GM12878 (cell line): ENCODE results near the gene RIPOR3. TPM values are rescaled to one million over a fixed set of nuclear protein-coding genes. Genes with fewer than 3 reads are reported as not detected.

ENCODE experiments used
- ATAC-seq: fragments of 200-7000 bp; cut with Tn5 transposase; 3 replicates; pipeline ENCODE4 v1.9.1; 2020; ENCODE audit warnings: mild to moderate bottlenecking, moderate library complexity
- BruUV-seq: library from RNA; stranded (reverse); fragments of 400-500 nt; replicated peaks from 2 replicates; lab custom pipeline; 2021; lab: Mats Ljungman, UMichigan
- CTCF ChIA-PET: fragments of 300-600 bp; sonication (Branson Sonifier 250); formaldehyde crosslinking; extraction: SDS; loops from one replicate; lab custom pipeline; 2021; ENCODE audit warnings: inconsistent platforms; lab: Yijun Ruan, JAX
- POLR2A ChIA-PET: fragments of 350-600 bp; formaldehyde crosslinking; extraction: SDS; loops from one replicate; lab custom pipeline; 2021; ENCODE audit warnings: inconsistent platforms; lab: Charles Lee
- RAD21 ChIA-PET: fragments of 300-600 bp; sonication (Branson Sonifier 250); formaldehyde crosslinking; loops from one replicate; lab custom pipeline; 2023; ENCODE audit warnings: antibody characterized with exemption; ENCODE audit not compliant: unreplicated experiment; lab: Charles Lee
- SMC1A ChIA-PET: fragments of 300-600 bp; sonication (Branson Sonifier 250); formaldehyde crosslinking; loops from one replicate; lab custom pipeline; 2023; ENCODE audit not compliant: unreplicated experiment, uncharacterized antibody; lab: Charles Lee
- DNase-seq: peaks from one replicate; pipeline ENCODE4 v3.0.0-alpha.2; 2011; ENCODE audit warnings: low read depth, low spot score
- FAIRE-seq: peaks from 3 replicates; lab custom pipeline; 2011; peaks lifted over from hg19 to GRCh38; lab: Jason Lieb, UNC
- H2AFZ ChIP-seq: 2 replicates; pipeline ENCODE4 v1.6.0; 2011; ENCODE audit warnings: low read depth, low read length, control low read depth; ENCODE audit not compliant: control insufficient read depth
- H3K27ac ChIP-seq: 2 replicates; pipeline ENCODE4 v1.5.1; 2011; ENCODE audit warnings: control low read depth; ENCODE audit not compliant: control insufficient read depth, insufficient read depth
- H3K27me3 ChIP-seq, 2 experiments: replicated peaks in 1 of 2; 2 replicates each; pipeline versions ENCODE4 v1.6.0 to v1.6.1; 2011; ENCODE audit warnings: low read length in 1 of 2; ENCODE audit not compliant: control insufficient read depth in 2 of 2, insufficient read depth in 2 of 2
- H3K36me3 ChIP-seq, 2 experiments: 2 replicates each; pipeline ENCODE4 v1.5.1; 2011; ENCODE audit warnings: low read length in 1 of 2; ENCODE audit not compliant: control insufficient read depth in 2 of 2, insufficient read depth in 2 of 2
- H3K4me1 ChIP-seq: 2 replicates; pipeline ENCODE4 v1.6.1; 2011; ENCODE audit warnings: mild to moderate bottlenecking, low read length, moderate library complexity, mixed read lengths; ENCODE audit not compliant: control insufficient read depth, insufficient read depth
- H3K4me2 ChIP-seq: 2 replicates; pipeline ENCODE4 v1.6.0; 2011; ENCODE audit warnings: control low read depth; ENCODE audit not compliant: control insufficient read depth, insufficient read depth
- H3K4me3 ChIP-seq: fragments of 200-600 bp; sonication (generic); 2 replicates; pipeline ENCODE4 v1.5.1; 2016
- H3K79me2 ChIP-seq: 2 replicates; pipeline ENCODE4 v1.6.0; 2011; ENCODE audit warnings: low read length; ENCODE audit not compliant: control insufficient read depth, insufficient read depth
- H3K9ac ChIP-seq: 2 replicates; pipeline ENCODE4 v1.8.0; 2011; ENCODE audit warnings: low read length, control low read depth, mixed read lengths; ENCODE audit not compliant: control insufficient read depth, insufficient read depth
- H3K9me3 ChIP-seq: replicated peaks from 3 replicates; pipeline ENCODE4 v1.5.1; 2011; ENCODE audit warnings: mild to moderate bottlenecking, low read length; ENCODE audit not compliant: control insufficient read depth, insufficient read depth
- H4K20me1 ChIP-seq: 2 replicates; pipeline ENCODE4 v1.6.0; 2011; ENCODE audit not compliant: control insufficient read depth, insufficient read depth
- ATF7 ChIP-seq: fragments of 450-650 bp; IDR thresholded peaks from 2 replicates; pipeline ENCODE4 v1.6.1; 2016; ENCODE audit warnings: low read depth, mild to moderate bottlenecking
- BCL11A ChIP-seq: IDR thresholded peaks from 2 replicates; pipeline ENCODE4 v1.6.1; 2011; ENCODE audit warnings: low read depth, low read length
- BCLAF1 ChIP-seq: fragments of 450-650 bp; IDR thresholded peaks from 2 replicates; pipeline ENCODE4 v1.6.1; 2017; ENCODE audit warnings: antibody characterized with exemption, mild to moderate bottlenecking, moderate library complexity
- GABPA ChIP-seq: IDR thresholded peaks from 2 replicates; pipeline ENCODE4 v1.6.1; 2014; ENCODE audit warnings: antibody characterized with exemption, low read depth, mild to moderate bottlenecking, inconsistent platforms
- HDGF ChIP-seq: fragments of 450-650 bp; IDR thresholded peaks from 2 replicates; pipeline ENCODE4 v1.6.1; 2016; ENCODE audit warnings: antibody characterized with exemption
- IRF3 ChIP-seq: fragments of 450-650 bp; IDR thresholded peaks from 2 replicates; pipeline ENCODE4 v1.6.1; 2014; ENCODE audit warnings: mild to moderate bottlenecking
- IRF4 ChIP-seq: IDR thresholded peaks from 2 replicates; pipeline ENCODE4 v1.6.1; 2011; ENCODE audit warnings: low read depth, low read length
- JUNB ChIP-seq: IDR thresholded peaks from 2 replicates; pipeline ENCODE4 v1.6.1; 2016; ENCODE audit warnings: antibody characterized with exemption, mild to moderate bottlenecking
- JUND ChIP-seq: IDR thresholded peaks from 2 replicates; pipeline ENCODE4 v1.6.1; 2012; ENCODE audit warnings: low read depth, mild to moderate bottlenecking, low read length, improper control_type of control experiment, moderate library complexity
- NFXL1 ChIP-seq: fragments of 450-650 bp; IDR thresholded peaks from 2 replicates; pipeline ENCODE4 v1.6.1; 2017; ENCODE audit warnings: antibody characterized with exemption, mild to moderate bottlenecking, borderline replicate concordance
- NRF1 ChIP-seq: conservative IDR thresholded peaks from 2 replicates; pipeline ENCODE4 v1.6.1; 2011; ENCODE audit warnings: mild to moderate bottlenecking, low read depth, low read length, improper control_type of control experiment
- PAX8 ChIP-seq: fragments of 450-650 bp; IDR thresholded peaks from 2 replicates; pipeline ENCODE4 v1.6.1; 2017; ENCODE audit warnings: mild to moderate bottlenecking, moderate library complexity
- RBBP5 ChIP-seq: fragments of 200-600 bp; sonication (generic); conservative IDR thresholded peaks from 2 replicates; pipeline ENCODE4 v1.6.1; 2016
- SMAD1 ChIP-seq: fragments of 450-650 bp; IDR thresholded peaks from 2 replicates; pipeline ENCODE4 v1.6.1; 2018; ENCODE audit warnings: mild to moderate bottlenecking, low read depth; ENCODE audit not compliant: partially characterized antibody
- YY1 ChIP-seq: IDR thresholded peaks from 2 replicates; pipeline ENCODE4 v1.6.1; 2011; ENCODE audit warnings: low read depth, mild to moderate bottlenecking, low read length
- ZNF384 ChIP-seq: IDR thresholded peaks from 2 replicates; pipeline ENCODE4 v1.6.1; 2012; ENCODE audit warnings: low read depth, mild to moderate bottlenecking, low read length, improper control_type of control experiment, borderline replicate concordance
- WGBS: methylation state at CpG from one replicate; pipeline ENCODE4 v1.1.6; 2016; ENCODE audit warnings: low lambda C conversion rate; ENCODE audit not compliant: insufficient replicate concordance, insufficient coverage; ENCODE audit errors: missing lambda C conversion rate; 5-methylcytosine and 5-hydroxymethylcytosine counted together
- in situ Hi-C: fragments of 300-500 bp; cut with MboI; formaldehyde crosslinking; loops from 9 replicates; pipeline ENCODE4 v1.14.3; 2018; ENCODE audit warnings: mixed read lengths
- intact Hi-C: fragments of 100-400 bp; cut with micrococcal nuclease; formaldehyde crosslinking; loops from one replicate; pipeline ENCODE4 v1.14.2; 2022; ENCODE audit not compliant: unreplicated experiment
- polyA plus RNA-seq, 11 experiments: library from polyadenylated mRNA; depleted of rRNA in 4 of 11; unstranded in 6 of 11; stranded (reverse) in 5 of 11; fragments of >200 nt; fragmentation: Nextera tagmentation in 4 of 11; fragmentation: Illumina TruSeq in 1 of 11; extraction: Ambion mirVana in 4 of 11; extraction: Trizol in 1 of 11; gene quantifications; 1 replicate in 1 of 11; 2 replicates in 10 of 11; pipeline versions ENCODE4 v1.2.1 to v1.2.3, GENCODE V29; 2011 to 2016; ENCODE audit warnings: inconsistent platforms in 2 of 11, missing spikeins in 2 of 11, low read depth in 1 of 11
- total RNA-seq, 4 experiments: library from RNA; depleted of rRNA in 3 of 4; stranded (reverse); fragments of >200 nt in 3 of 4; fragmentation: Illumina TruSeq in 1 of 4; extraction: Trizol in 1 of 4; gene quantifications; 2 replicates each; pipeline versions ENCODE4 v1.2.1 to v1.2.3, GENCODE V29; 2013 to 2021

RIPOR3 gene
- total and polyA plus RNA-seq, 10 of the 15 experiments (the other 5 are each of a cell fraction or from before 2014, with no cell fraction given): 0.04 to 0.55 (median 0.12) TPM; not detected in 6

DNA sequence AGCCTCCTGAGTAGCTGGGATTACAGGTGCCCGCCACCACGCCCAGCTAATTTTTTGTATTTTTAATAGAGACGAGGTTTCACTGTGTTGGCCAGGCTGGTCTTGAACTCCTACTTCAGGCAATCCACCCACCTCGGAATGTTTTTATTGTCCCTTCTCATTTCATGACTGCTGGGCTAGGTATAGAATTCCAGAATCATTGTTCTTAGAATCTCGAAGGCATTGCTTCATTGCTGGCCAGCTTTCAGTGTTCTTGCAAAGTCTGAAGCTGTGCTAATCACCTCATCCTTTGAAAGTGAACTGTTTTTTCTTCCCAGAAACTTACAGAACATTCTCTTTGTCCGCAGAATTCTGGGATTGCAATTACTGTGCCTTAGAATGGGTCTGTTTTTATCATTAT, 132.2 kb downstream of the RIPOR3 start (continued):
- no peak for TF ChIP-seq HDGF
- TF ChIP-seq ATF7: no peak
- TF ChIP-seq SMAD1: no peak

GRCh38 chr20:50558483-50558925, 132.8 kb downstream of the RIPOR3 start:
- WGBS: 61% methylated on average over 4 of the region's 4 CpGs
- no peak overlapping the region for H3K4me2 ChIP-seq
- ChIA-PET POLR2A (no interaction called here), RAD21 (interaction anchor here (1.0 kb wide), 1 partner anchor 33 kb away, joined by 4 read pairs; no protein-coding TSS in a partner anchor), CTCF (interaction anchor here (0.9 to 2.2 kb wide), 5 partner anchors 9 to 54 kb away, joined by 3 to 5 read pairs (median 4); no protein-coding TSS in a partner anchor), SMC1A (interaction anchor here (0.9 to 73.1 kb wide), 2 partner anchors 12 to 50 kb away, joined by 4 to 2799 read pairs; partner anchors contain the start of gene PTPN1)
- H3K4me3 ChIP-seq: no peak overlapping the region
- H3K27me3 ChIP-seq: no peaks in the 10 kb centered on the region
- peaks cover 11 to 35% of the 10 kb centered on the region in 2 experiments for H3K36me3 ChIP-seq
- TF ChIP-seq JUND: no peak
- TF ChIP-seq RBBP5: no peak
- no peak for TF ChIP-seq IRF3
- TF ChIP-seq IRF4: no peak
- no peak for TF ChIP-seq NRF1
- TF ChIP-seq BCL11A: no peak
- no peak for TF ChIP-seq GABPA
- no peak for TF ChIP-seq BCLAF1
- no peak for TF ChIP-seq ZNF384
- no peak for TF ChIP-seq NFXL1
- TF ChIP-seq JUNB: no peak
- TF ChIP-seq YY1: no peak
- no peak for TF ChIP-seq PAX8
- peaks cover 6% of the 10 kb centered on the region; the same call in 2 of the 3 replicates for H3K9me3 ChIP-seq
- H4K20me1 ChIP-seq: no peaks in the 10 kb centered on the region
- in situ Hi-C loops: no loop called here
- H3K4me1 ChIP-seq: peaks cover 7% of the 10 kb centered on the region; the same call in 1 of the 2 replicates
- no peak overlapping the region for H2AFZ ChIP-seq
- no peak overlapping the region for H3K27ac ChIP-seq
- intact Hi-C loops: no loop called here
- DNase-seq: no peak
- no TSS peak for BruUV-seq
- FAIRE-seq: no peak
- no peak overlapping the region for H3K9ac ChIP-seq
- no peak for ATAC-seq
- H3K79me2 ChIP-seq: peaks cover 57% of the 10 kb centered on the region
